Measurements from ENCODE around the gene MAP3K7. TPM values are rescaled to one million over a fixed set of nuclear protein-coding genes. Genes with fewer than 3 reads are reported as not detected.

The MAP3K7 gene
- total RNA-seq, 2 donors from 2014 or later: 40.1 to 50.9 TPM

GRCh38 chr6:90490030-90490716, 96.7 kb downstream of the MAP3K7 start:
- Mint-ChIP-seq H3K27ac (no peak overlapping the region), H3K27me3 (ENCODE audit: insufficient read depth) (no peaks in the 10 kb centered on the region), H3K4me1 (peaks cover 17% of the 10 kb centered on the region), H3K36me3 (ENCODE audit: low read depth) (peaks cover 2% of the 10 kb centered on the region), H3K4me3 (no peak overlapping the region), H3K9me3 (peaks cover 13% of the 10 kb centered on the region)
- Histone ChIP-seq H3K36me3 (ENCODE audit: control insufficient read depth, insufficient read depth, low read length) (no peaks in the 10 kb centered on the region), H3K9me3 (ENCODE audit: control insufficient read depth, low read length) (peaks cover 13% of the 10 kb centered on the region), H3K27ac (ENCODE audit: low read depth, low read length) (no peak overlapping the region), H3K9ac (ENCODE audit: extremely low read depth, low read length, poor library complexity, severe bottlenecking) (no peak overlapping the region), H3K4me1 (ENCODE audit: control insufficient read depth, insufficient read depth, low read length) (peaks cover 10% of the 10 kb centered on the region), H3K4me3 (ENCODE audit: low read length) (no peak overlapping the region), H3K27me3 (ENCODE audit: control insufficient read depth, insufficient read depth, low read length, poor library complexity, severe bottlenecking) (no peaks in the 10 kb centered on the region)
- no peak for DNase-seq
- no peak for TF ChIP-seq CTCF (conservative IDR thresholded peaks at IDR 0.05)
- WGBS, 2 experiments (ENCODE audit: insufficient coverage in 1 of 2, insufficient read length in 1 of 2): 68 to 93% methylated on average over 3 to 4 of the region's 4 CpGs

- Mint-ChIP-seq H3K4me3 (no peak overlapping the region), H3K9me3 (peaks cover 13% of the 10 kb centered on the region), H3K27me3 (ENCODE audit: insufficient read depth) (no peaks in the 10 kb centered on the region), H3K27ac (no peak overlapping the region), H3K36me3 (ENCODE audit: low read depth) (peaks cover 2% of the 10 kb centered on the region), H3K4me1 (peaks cover 6% of the 10 kb centered on the region)
- Histone ChIP-seq H3K36me3 (ENCODE audit: control insufficient read depth, insufficient read depth, low read length) (no peaks in the 10 kb centered on the region), H3K9me3 (ENCODE audit: control insufficient read depth, low read length) (peaks cover 13% of the 10 kb centered on the region), H3K9ac (ENCODE audit: extremely low read depth, low read length, poor library complexity, severe bottlenecking) (no peak overlapping the region), H3K4me1 (ENCODE audit: control insufficient read depth, insufficient read depth, low read length) (peaks cover under 1% of the 10 kb centered on the region), H3K27me3 (ENCODE audit: control insufficient read depth, insufficient read depth, low read length, poor library complexity, severe bottlenecking) (no peaks in the 10 kb centered on the region), H3K4me3 (ENCODE audit: low read length) (no peak overlapping the region), H3K27ac (ENCODE audit: low read depth, low read length) (no peak overlapping the region)
- TF ChIP-seq CTCF (conservative IDR thresholded peaks at IDR 0.05): no peak
- DNase-seq: no peak
Measured at GRCh38 chr6:90488816-90489215, 98.1 kb downstream of the MAP3K7 start.

GRCh38 chr6:90485635-90486277, 101.1 kb downstream of the MAP3K7 start:
- no peak overlapping the region for H3K4me3 ChIP-seq (ENCODE audit: low read length)
- Mint-ChIP-seq H3K27ac (no peak overlapping the region), H3K4me1 (no peaks in the 10 kb centered on the region), H3K36me3 (ENCODE audit: low read depth) (peaks cover 2% of the 10 kb centered on the region), H3K27me3 (ENCODE audit: insufficient read depth) (peaks cover 5% of the 10 kb centered on the region), H3K4me3 (no peak overlapping the region), H3K9me3 (peaks cover 13% of the 10 kb centered on the region)
- no peak overlapping the region for H3K9ac ChIP-seq (ENCODE audit: extremely low read depth, low read length, poor library complexity, severe bottlenecking)
- H3K27me3 ChIP-seq (ENCODE audit: control insufficient read depth, insufficient read depth, low read length, poor library complexity, severe bottlenecking): no peaks in the 10 kb centered on the region
- TF ChIP-seq CTCF (conservative IDR thresholded peaks at IDR 0.05): no peak
- no peaks in the 10 kb centered on the region for H3K4me1 ChIP-seq (ENCODE audit: control insufficient read depth, insufficient read depth, low read length)
- no peak for DNase-seq
- no peak overlapping the region for H3K27ac ChIP-seq (ENCODE audit: low read depth, low read length)
- no peaks in the 10 kb centered on the region for H3K36me3 ChIP-seq (ENCODE audit: control insufficient read depth, insufficient read depth, low read length)
- peaks cover 13% of the 10 kb centered on the region for H3K9me3 ChIP-seq (ENCODE audit: control insufficient read depth, low read length)
- WGBS, 2 experiments (ENCODE audit: insufficient coverage in 1 of 2, insufficient read length in 1 of 2): 86 to 93% methylated on average over 3 to 4 of the region's 4 CpGs

Data from endodermal cell (in vitro differentiated cells).